Natural killer cell (primary cell): ENCODE results near the gene ROCK1. TPM values are rescaled to one million over a fixed set of nuclear protein-coding genes. Genes with fewer than 3 reads are reported as not detected.
A peak's percentile ranks its signal among the peaks of the same experiment; 100 is the strongest.

ENCODE experiments used
- ATAC-seq, 3 donors: fragments of 150-1000 bp in 2 of 3; fragments of 200-7000 bp in 1 of 3; cut with Tn5 transposase; 1 replicate in 1 of 3; 2 replicates in 2 of 3; pipeline ENCODE4 v1.10.0; 2021; ENCODE audit warnings: mild to moderate bottlenecking in 2 of 3, moderate library complexity in 2 of 3
- DNase-seq, 2 donors: peaks; one replicate each; pipeline versions ENCODE4 v3.0.0 to v3.0.0-alpha.2; 2013 to 2021; ENCODE audit warnings: mixed read lengths in 1 of 2
- H3K27ac ChIP-seq: one replicate; pipeline ENCODE4 v1.5.1; 2013; ENCODE audit warnings: mild to moderate bottlenecking, low read length
- H3K27me3 ChIP-seq: one replicate; pipeline ENCODE4 v1.6.1; 2013; ENCODE audit warnings: low read length; ENCODE audit not compliant: control insufficient read depth, insufficient read depth
- H3K36me3 ChIP-seq: one replicate; pipeline ENCODE4 v1.6.1; 2013; ENCODE audit warnings: low read length; ENCODE audit not compliant: control insufficient read depth, insufficient read depth
- H3K4me1 ChIP-seq: one replicate; pipeline ENCODE4 v1.6.1; 2013; ENCODE audit warnings: low read length; ENCODE audit not compliant: control insufficient read depth, insufficient read depth
- H3K4me3 ChIP-seq: one replicate; pipeline ENCODE4 v1.5.1; 2013; ENCODE audit warnings: low read length
- H3K9me3 ChIP-seq: one replicate; pipeline ENCODE4 v1.6.1; 2013; ENCODE audit warnings: low read length; ENCODE audit not compliant: control insufficient read depth, insufficient read depth
- H3K27ac Mint-ChIP-seq, 2 donors: one replicate each; pipeline ENCODE4 v1.8.0; 2022; ENCODE audit warnings: mild to moderate bottlenecking in 2 of 2, mixed read lengths in 2 of 2, moderate library complexity in 1 of 2
- H3K27me3 Mint-ChIP-seq, 2 donors: one replicate each; pipeline ENCODE4 v1.8.0; 2022; ENCODE audit warnings: low read depth in 2 of 2, mixed read lengths in 2 of 2
- H3K36me3 Mint-ChIP-seq: one replicate; pipeline ENCODE4 v1.8.0; 2022; ENCODE audit warnings: mixed read lengths
- H3K4me1 Mint-ChIP-seq, 2 donors: one replicate each; pipeline ENCODE4 v1.8.0; 2022; ENCODE audit warnings: mixed read lengths in 2 of 2
- H3K4me3 Mint-ChIP-seq: one replicate; pipeline ENCODE4 v1.8.0; 2022; ENCODE audit warnings: mild to moderate bottlenecking, moderate library complexity, mixed read lengths
- H3K9me3 Mint-ChIP-seq, 2 donors: one replicate each; pipeline ENCODE4 v1.8.0; 2022; ENCODE audit warnings: mixed read lengths in 2 of 2
- CTCF ChIP-seq: fragments of 200-600 bp; IDR thresholded peaks from one replicate; pipeline ENCODE4 v1.8.0; 2022; ENCODE audit warnings: antibody characterized with exemption
- WGBS: methylation state at CpG from one replicate; pipeline ENCODE4 v1.1.7; 2013; ENCODE audit warnings: missing lambda C conversion rate; ENCODE audit not compliant: insufficient coverage; 5-methylcytosine and 5-hydroxymethylcytosine counted together
- intact Hi-C: fragments of 100-400 bp; cut with micrococcal nuclease; formaldehyde crosslinking; loops from one replicate; pipeline ENCODE4 v1.14.2; 2022
- total RNA-seq, 4 donors: library from RNA; stranded (reverse); fragments of 120-200 nt in 1 of 4; gene quantifications; one replicate each; pipeline versions ENCODE4 v1.2.3 to v1.2.4, GENCODE V29; 2013 to 2022

ROCK1 gene
- total RNA-seq, 3 donors from 2014 or later (not counting 1 experiment from before 2014, with no cell fraction given), result 139 to 152 (median 149) TPM

GRCh38 chr18:21118806-21119205, 7.2 kb upstream of the ROCK1 start:
- H3K27me3 Mint-ChIP-seq, result peaks cover 0 to 10% of the 10 kb centered on the region in 2 donors
- Histone ChIP-seq H3K27ac (no peak overlapping the region), H3K27me3 (no peaks in the 10 kb centered on the region), H3K36me3 (no peaks in the 10 kb centered on the region), H3K9me3 (no peaks in the 10 kb centered on the region), H3K4me1 (no peaks in the 10 kb centered on the region), H3K4me3 (no peak overlapping the region)
- intact Hi-C loops, result no loop called here
- no peaks in the 10 kb centered on the region for H3K9me3 Mint-ChIP-seq
- ATAC-seq (no peak), DNase-seq (no peak)
- TF ChIP-seq CTCF, result no peak
- no peak overlapping the region for H3K4me3 Mint-ChIP-seq
- no peak overlapping the region for H3K27ac Mint-ChIP-seq
- H3K4me1 Mint-ChIP-seq, result peaks cover 0 to 4% of the 10 kb centered on the region in 2 donors
- no peaks in the 10 kb centered on the region for H3K36me3 Mint-ChIP-seq

GRCh38 chr18:21117409-21118131, 6.0 kb upstream of the ROCK1 start:
- Mint-ChIP-seq H3K36me3 (no peaks in the 10 kb centered on the region), H3K4me3 (no peak overlapping the region), H3K4me1 (peaks cover 0 to under 1% of the 10 kb centered on the region in 2 donors), H3K27me3 (peaks cover 0 to 10% of the 10 kb centered on the region in 2 donors), H3K9me3 (no peaks in the 10 kb centered on the region), H3K27ac (no peak overlapping the region)
- no peak for TF ChIP-seq CTCF
- H3K4me1 ChIP-seq, result no peaks in the 10 kb centered on the region
- ATAC-seq, result peak in 1 of 3 donors; percentile 48
- intact Hi-C loops, result no loop called here
- H3K27me3 ChIP-seq, result no peaks in the 10 kb centered on the region
- no peak overlapping the region for H3K27ac ChIP-seq
- no peak for DNase-seq
- 64% methylated on average over 4 of the region's 5 CpGs for WGBS
- H3K36me3 ChIP-seq, result no peaks in the 10 kb centered on the region
- no peak overlapping the region for H3K4me3 ChIP-seq
- H3K9me3 ChIP-seq, result no peaks in the 10 kb centered on the region

GRCh38 chr18:21115519-21116411, 4.2 kb upstream of the ROCK1 start:
- Histone ChIP-seq H3K27me3 (no peaks in the 10 kb centered on the region), H3K27ac (no peak overlapping the region), H3K9me3 (no peaks in the 10 kb centered on the region), H3K36me3 (no peaks in the 10 kb centered on the region), H3K4me1 (no peaks in the 10 kb centered on the region), H3K4me3 (no peak overlapping the region)
- peaks cover 0 to 10% of the 10 kb centered on the region in 2 donors for H3K27me3 Mint-ChIP-seq
- H3K4me3 Mint-ChIP-seq, result no peak overlapping the region
- WGBS, result 93% methylated on average over 7 of the region's 7 CpGs
- TF ChIP-seq CTCF, result no peak
- H3K36me3 Mint-ChIP-seq, result no peaks in the 10 kb centered on the region
- DNase-seq (no peak), ATAC-seq (no peak)
- H3K9me3 Mint-ChIP-seq, result no peaks in the 10 kb centered on the region
- no peak overlapping the region for H3K27ac Mint-ChIP-seq
- peaks cover 6 to 7% of the 10 kb centered on the region in 2 donors for H3K4me1 Mint-ChIP-seq
- intact Hi-C loops, result no loop called here
